Stomach (tissue), 4 donors: Measurements from ENCODE around the gene ZNF213.

Experiments
- POLR2A ChIP-seq, 4 donors: fragments of 450-650 bp; IDR thresholded peaks; one replicate each; pipeline ENCODE4 v1.6.1; 2016; ENCODE audit warnings: antibody characterized with exemption in 4 of 4, control low read depth in 2 of 4, mild to moderate bottlenecking in 1 of 4, moderate library complexity in 1 of 4
- TF ChIP-seq, protein P1 (sequence below), 7 experiments: fragments of 450-650 bp in 4 of 7; fragments of 200-600 bp in 3 of 7; sonication (generic) in 3 of 7; IDR thresholded peaks; one replicate each; pipeline ENCODE4 v1.5.1; 2016 to 2019; ENCODE audit warnings: antibody characterized with exemption in 7 of 7, control low read depth in 2 of 7, mild to moderate bottlenecking in 1 of 7

DNA sequence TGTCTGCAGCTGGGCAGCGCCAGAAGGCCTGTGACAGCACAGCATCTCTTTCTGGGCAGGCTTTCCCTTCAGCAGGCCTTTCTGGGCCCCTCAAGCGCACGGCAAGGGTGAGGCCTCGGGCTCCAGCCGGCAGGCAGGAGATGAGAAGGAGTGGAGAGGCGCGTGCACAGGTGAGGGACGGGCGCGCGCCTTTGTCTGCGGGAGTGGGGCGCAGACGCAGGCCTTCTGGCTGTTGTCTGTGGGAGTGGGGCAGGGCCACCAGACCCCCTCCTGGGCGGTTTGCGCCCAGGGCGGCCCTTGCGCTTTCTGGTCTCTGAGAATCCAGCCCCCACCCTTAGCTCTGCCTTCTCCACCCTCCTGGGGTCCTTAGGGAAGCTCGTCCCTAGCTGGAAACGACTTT lies 16.0 kb upstream of the ZNF213 start:
- TF ChIP-seq, protein P1, sequence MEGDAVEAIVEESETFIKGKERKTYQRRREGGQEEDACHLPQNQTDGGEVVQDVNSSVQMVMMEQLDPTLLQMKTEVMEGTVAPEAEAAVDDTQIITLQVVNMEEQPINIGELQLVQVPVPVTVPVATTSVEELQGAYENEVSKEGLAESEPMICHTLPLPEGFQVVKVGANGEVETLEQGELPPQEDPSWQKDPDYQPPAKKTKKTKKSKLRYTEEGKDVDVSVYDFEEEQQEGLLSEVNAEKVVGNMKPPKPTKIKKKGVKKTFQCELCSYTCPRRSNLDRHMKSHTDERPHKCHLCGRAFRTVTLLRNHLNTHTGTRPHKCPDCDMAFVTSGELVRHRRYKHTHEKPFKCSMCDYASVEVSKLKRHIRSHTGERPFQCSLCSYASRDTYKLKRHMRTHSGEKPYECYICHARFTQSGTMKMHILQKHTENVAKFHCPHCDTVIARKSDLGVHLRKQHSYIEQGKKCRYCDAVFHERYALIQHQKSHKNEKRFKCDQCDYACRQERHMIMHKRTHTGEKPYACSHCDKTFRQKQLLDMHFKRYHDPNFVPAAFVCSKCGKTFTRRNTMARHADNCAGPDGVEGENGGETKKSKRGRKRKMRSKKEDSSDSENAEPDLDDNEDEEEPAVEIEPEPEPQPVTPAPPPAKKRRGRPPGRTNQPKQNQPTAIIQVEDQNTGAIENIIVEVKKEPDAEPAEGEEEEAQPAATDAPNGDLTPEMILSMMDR (IDR thresholded peaks at IDR 0.05), result no peak
- TF ChIP-seq POLR2A (IDR thresholded peaks at IDR 0.05), result no peak
